ENCODE measurements around the gene DAGLA. TPM values are rescaled to one million over a fixed set of nuclear protein-coding genes. Genes with fewer than 3 reads are reported as not detected.

The DAGLA gene
- total RNA-seq, 3 donors from 2014 or later: 7.2 to 12.0 (median 11.9) TPM

DNA sequence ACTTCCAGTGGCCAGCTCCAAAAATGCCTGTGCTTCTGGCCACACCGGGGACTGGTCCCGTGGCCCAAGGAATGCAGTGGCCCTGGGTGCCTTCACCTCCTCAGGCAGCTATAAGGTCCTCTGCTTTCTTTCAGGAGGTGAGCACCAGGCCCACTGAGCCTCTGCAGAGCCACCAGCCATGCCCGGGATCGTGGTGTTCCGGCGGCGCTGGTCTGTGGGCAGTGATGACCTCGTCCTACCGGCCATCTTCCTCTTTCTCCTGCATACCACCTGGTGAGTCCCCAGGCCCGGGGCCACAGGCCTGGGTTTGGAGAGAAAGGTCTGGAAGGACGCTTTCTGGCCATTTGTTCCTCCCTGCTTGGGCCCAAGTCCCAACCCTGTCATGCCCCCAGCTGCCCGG lies 39.8 kb downstream of the DAGLA start:
- Histone ChIP-seq H3K36me3 (ENCODE audit: low read depth) (no peaks in the 10 kb centered on the region), H3K9me3 (no peaks in the 10 kb centered on the region), H3K4me3 (no peak overlapping the region), H3K4me1 (ENCODE audit: low read depth) (peaks cover 9% of the 10 kb centered on the region)
- ATAC-seq (no peak), DNase-seq (no peak)
- intact Hi-C loops (cut with DNase I, micrococcal nuclease): no loop called here
- no peak for TF ChIP-seq CTCF (IDR thresholded peaks at IDR 0.05)

DNA sequence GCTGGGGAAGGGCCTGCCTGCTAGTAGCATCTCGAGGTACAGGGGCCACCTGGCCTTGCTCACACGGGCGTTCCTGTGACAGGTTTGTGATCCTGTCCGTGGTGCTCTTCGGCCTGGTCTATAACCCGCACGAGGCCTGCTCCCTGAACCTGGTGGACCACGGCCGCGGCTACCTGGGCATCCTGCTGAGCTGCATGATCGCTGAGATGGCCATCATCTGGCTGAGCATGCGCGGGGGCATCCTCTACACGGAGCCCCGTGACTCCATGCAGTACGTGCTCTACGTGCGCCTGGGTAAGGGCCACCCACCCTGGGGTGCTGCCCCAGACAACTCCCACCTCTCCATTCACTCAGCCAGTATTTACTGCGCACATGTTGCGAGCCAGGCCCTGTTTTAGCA lies 40.4 kb downstream of the DAGLA start:
- DNase-seq (no peak), ATAC-seq (no peak)
- no peak overlapping the region for H3K4me3 ChIP-seq
- intact Hi-C loops (cut with DNase I, micrococcal nuclease): no loop called here
- peaks cover 9% of the 10 kb centered on the region for H3K4me1 ChIP-seq (ENCODE audit: low read depth)
- no peak for TF ChIP-seq CTCF (IDR thresholded peaks at IDR 0.05)
- H3K36me3 ChIP-seq (ENCODE audit: low read depth): no peaks in the 10 kb centered on the region
- H3K9me3 ChIP-seq: no peaks in the 10 kb centered on the region

DNA sequence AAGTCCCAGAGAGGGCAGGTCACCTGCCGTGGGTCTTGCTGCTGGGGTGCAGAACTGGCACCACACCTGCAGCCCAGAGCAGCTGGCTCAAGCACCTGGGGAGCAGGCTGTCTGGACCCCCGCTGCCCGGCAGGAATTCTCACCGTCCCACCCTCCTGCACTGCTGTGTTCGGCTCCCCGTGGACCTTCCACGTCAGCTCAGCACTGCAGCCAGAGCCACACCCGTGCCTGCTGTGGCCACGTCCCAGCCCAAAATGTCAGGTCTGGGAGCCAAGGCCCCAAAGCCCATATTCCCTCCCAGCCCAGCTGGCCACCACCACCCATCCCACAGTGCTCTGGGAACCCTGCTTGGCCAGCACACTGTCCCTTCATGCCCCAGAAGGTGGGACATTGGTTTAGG lies 44.2 kb downstream of the DAGLA start:
- no peak for TF ChIP-seq CTCF (IDR thresholded peaks at IDR 0.05)
- H3K36me3 ChIP-seq (ENCODE audit: low read depth): no peaks in the 10 kb centered on the region
- intact Hi-C loops (cut with DNase I, micrococcal nuclease): no loop called here
- DNase-seq (no peak), ATAC-seq (no peak)
- no peaks in the 10 kb centered on the region for H3K4me1 ChIP-seq (ENCODE audit: low read depth)
- H3K9me3 ChIP-seq: no peaks in the 10 kb centered on the region
- no peak overlapping the region for H3K4me3 ChIP-seq

- TF ChIP-seq CTCF (IDR thresholded peaks at IDR 0.05): no peak
- ATAC-seq (no peak), DNase-seq (no peak)
- Histone ChIP-seq H3K4me3 (no peak overlapping the region), H3K4me1 (ENCODE audit: low read depth) (no peaks in the 10 kb centered on the region), H3K9me3 (no peaks in the 10 kb centered on the region), H3K36me3 (ENCODE audit: low read depth) (no peaks in the 10 kb centered on the region)
- intact Hi-C loops (cut with DNase I, micrococcal nuclease): no loop called here
These were observed 45.6 kb downstream of the DAGLA start for GRCh38 chr11:61725781-61726231.

- no peaks in the 10 kb centered on the region for H3K4me1 ChIP-seq (ENCODE audit: low read depth)
- no peak overlapping the region for H3K4me3 ChIP-seq
- H3K9me3 ChIP-seq: no peaks in the 10 kb centered on the region
- intact Hi-C loops (cut with DNase I, micrococcal nuclease): no loop called here
- ATAC-seq (no peak), DNase-seq (no peak)
- TF ChIP-seq CTCF (IDR thresholded peaks at IDR 0.05): no peak
- no peaks in the 10 kb centered on the region for H3K36me3 ChIP-seq (ENCODE audit: low read depth)
These were observed 46.6 kb downstream of the DAGLA start for GRCh38 chr11:61726775-61727174.

GRCh38 chr11:61727401-61727811 lies 47.2 kb downstream of the DAGLA start:
- intact Hi-C loops (cut with DNase I, micrococcal nuclease): no loop called here
- ATAC-seq (no peak), DNase-seq (no peak)
- no peaks in the 10 kb centered on the region for H3K4me1 ChIP-seq (ENCODE audit: low read depth)
- H3K9me3 ChIP-seq: no peaks in the 10 kb centered on the region
- no peak overlapping the region for H3K4me3 ChIP-seq
- no peaks in the 10 kb centered on the region for H3K36me3 ChIP-seq (ENCODE audit: low read depth)
- TF ChIP-seq CTCF (IDR thresholded peaks at IDR 0.05): no peak
